Keratinocyte (primary cell): Measurements from ENCODE around the gene CRPPA.
"Not testable (repeated sequence)": the region's sequence is repeated elsewhere in the genome, so short reads cannot be mapped to it uniquely, and the experiment has no call there.

ENCODE experiments used
- CTCF ChIP-seq, 3 experiments: IDR thresholded peaks in 1 of 3; conservative IDR thresholded peaks in 1 of 3; optimal IDR thresholded peaks in 1 of 3; 2 replicates in 2 of 3; 3 replicates in 1 of 3; pipeline versions ENCODE3 to v1.5.1; 2011; ENCODE audit warnings: low read length in 3 of 3, mild to moderate bottlenecking in 3 of 3, moderate library complexity in 2 of 3, control low read depth in 1 of 3, inconsistent platforms in 1 of 3; ENCODE audit not compliant: insufficient read depth in 2 of 3; ENCODE audit errors: extremely low read depth in 1 of 3
- EZH2 ChIP-seq: IDR thresholded peaks from one replicate; pipeline ENCODE4 v1.6.1; 2012; ENCODE audit warnings: inconsistent platforms, mild to moderate bottlenecking, low read length, moderate library complexity

DNA sequence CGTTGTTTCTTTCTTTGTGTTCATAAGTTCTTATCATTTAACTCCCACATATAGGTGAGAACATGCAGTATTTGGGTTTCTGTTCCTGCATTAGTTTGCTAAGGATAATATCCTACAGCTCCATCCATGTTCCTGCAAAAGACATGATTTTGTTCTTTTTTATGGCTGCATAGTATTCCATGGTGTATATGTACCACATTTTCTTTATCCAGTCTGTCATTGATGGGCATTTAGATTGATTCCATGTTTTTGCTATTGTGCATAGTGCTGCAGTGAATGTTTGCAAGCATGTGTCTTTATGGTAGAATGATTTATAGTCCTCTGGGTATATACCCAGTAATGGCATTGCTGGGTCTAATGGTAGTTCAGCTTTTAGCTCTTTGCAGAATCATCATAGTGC is 35.0 kb upstream of the CRPPA start:
- TF ChIP-seq CTCF (optimal IDR thresholded peaks at IDR 0.05 in 1 of 3, IDR thresholded peaks at IDR 0.05 in 1 of 3, conservative IDR thresholded peaks at IDR 0.05 in 1 of 3; ENCODE audit: extremely low read depth in 1 of 3, insufficient read depth in 2 of 3, low read length in 3 of 3); EZH2: not testable (repeated sequence)
